NCI-H128 (cell line): ENCODE results near the gene TECRL.

Source experiments
- DNase-seq: peaks from one replicate; lab custom pipeline; 2025; ENCODE audit not compliant: unreplicated experiment; lab: John Stamatoyannopoulos, UW

The TECRL gene

GRCh38 chr4:64330143-64330542 is 79.1 kb downstream of the TECRL start:
- DNase-seq: no peak

GRCh38 chr4:64327237-64327636 is 82.0 kb downstream of the TECRL start:
- DNase-seq: no peak

- no peak for DNase-seq
Observed at GRCh38 chr4:64326507-64326906, 82.7 kb downstream of the TECRL start.

- DNase-seq: no peak
Observed at GRCh38 chr4:64306255-64306565, 103.0 kb downstream of the TECRL start.

- no peak for DNase-seq
Observed at GRCh38 chr4:64305565-64306254, 103.5 kb downstream of the TECRL start.

- no peak for DNase-seq
Observed at GRCh38 chr4:64272432-64272831, 136.8 kb downstream of the TECRL start.

GRCh38 chr4:64271601-64272081 is 137.6 kb downstream of the TECRL start:
- no peak for DNase-seq

- DNase-seq: no peak
Observed at GRCh38 chr4:64266669-64267068, 142.6 kb downstream of the TECRL start.

GRCh38 chr4:64266263-64266662 is 143.0 kb downstream of the TECRL start:
- DNase-seq: no peak

- no peak for DNase-seq
Observed at GRCh38 chr4:64251781-64252180, 157.5 kb downstream of the TECRL start.

- DNase-seq: no peak
Observed at GRCh38 chr4:64250488-64250887, 158.8 kb downstream of the TECRL start.

- DNase-seq: no peak
Observed at GRCh38 chr4:64250061-64250460, 159.2 kb downstream of the TECRL start.

GRCh38 chr4:64248186-64248585 is 161.1 kb downstream of the TECRL start:
- no peak for DNase-seq

- DNase-seq: no peak
Observed at GRCh38 chr4:64230709-64231310, 178.4 kb downstream of the TECRL start.
